Cardiac muscle cell (in vitro differentiated cells and primary cell): ENCODE results near the gene FBRSL1. TPM values are rescaled to one million over a fixed set of nuclear protein-coding genes. Genes with fewer than 3 reads are reported as not detected.

Experiments
- DNase-seq, 2 donors: peaks; one replicate each; pipeline versions ENCODE4 v3.0.0 to v3.0.0-alpha.2; 2010 to 2017; ENCODE audit warnings: low read depth in 1 of 2, low spot score in 1 of 2
- H3K27ac ChIP-seq: fragments of 200-600 bp; sonication (generic); 2 replicates; pipeline ENCODE4 v1.5.1; 2016
- H3K27me3 ChIP-seq: fragments of 200-600 bp; sonication (generic); 2 replicates; pipeline ENCODE4 v1.6.0; 2016; ENCODE audit warnings: control low read depth
- H3K36me3 ChIP-seq: fragments of 200-600 bp; sonication (generic); 2 replicates; pipeline ENCODE4 v1.5.1; 2016; ENCODE audit warnings: control low read depth
- H3K4me1 ChIP-seq: fragments of 200-600 bp; sonication (generic); 2 replicates; pipeline ENCODE4 v1.8.1; 2017; ENCODE audit warnings: low read depth, mild to moderate bottlenecking, mixed run types
- H3K4me3 ChIP-seq: fragments of 200-600 bp; sonication (generic); 2 replicates; pipeline ENCODE4 v1.5.1; 2016; ENCODE audit warnings: mild to moderate bottlenecking
- H3K9me3 ChIP-seq: fragments of 200-600 bp; sonication (generic); 2 replicates; pipeline ENCODE4 v1.5.1; 2017; ENCODE audit warnings: low read depth, mild to moderate bottlenecking, control low read depth
- CTCF ChIP-seq: IDR thresholded peaks from 2 replicates; pipeline ENCODE4 v1.5.1; 2012; ENCODE audit warnings: low read depth, mild to moderate bottlenecking, low read length
- polyA plus RNA-seq: library from polyadenylated mRNA; unstranded; fragments of >200 nt; fragmentation: Nextera tagmentation; extraction: Ambion mirVana; gene quantifications from 2 replicates; pipeline ENCODE4 v1.2.1, GENCODE V29; 2016
- total RNA-seq: library from RNA; depleted of rRNA; stranded (reverse); fragments of >200 nt; gene quantifications from 2 replicates; pipeline ENCODE4 v1.2.3, GENCODE V29; 2016

Gene FBRSL1
- total and polyA plus RNA-seq, 2 experiments from 2014 or later, result 37.3 to 45.0 TPM

GRCh38 chr12:132521200-132521580 lies 31.2 kb downstream of the FBRSL1 start:
- no peak overlapping the region for H3K4me3 ChIP-seq
- H3K27ac ChIP-seq, result no peak overlapping the region
- H3K36me3 ChIP-seq, result no peaks in the 10 kb centered on the region
- H3K27me3 ChIP-seq, result no peaks in the 10 kb centered on the region
- no peak for TF ChIP-seq CTCF
- no peaks in the 10 kb centered on the region for H3K9me3 ChIP-seq
- no peak for DNase-seq
- H3K4me1 ChIP-seq, result no peaks in the 10 kb centered on the region

DNA sequence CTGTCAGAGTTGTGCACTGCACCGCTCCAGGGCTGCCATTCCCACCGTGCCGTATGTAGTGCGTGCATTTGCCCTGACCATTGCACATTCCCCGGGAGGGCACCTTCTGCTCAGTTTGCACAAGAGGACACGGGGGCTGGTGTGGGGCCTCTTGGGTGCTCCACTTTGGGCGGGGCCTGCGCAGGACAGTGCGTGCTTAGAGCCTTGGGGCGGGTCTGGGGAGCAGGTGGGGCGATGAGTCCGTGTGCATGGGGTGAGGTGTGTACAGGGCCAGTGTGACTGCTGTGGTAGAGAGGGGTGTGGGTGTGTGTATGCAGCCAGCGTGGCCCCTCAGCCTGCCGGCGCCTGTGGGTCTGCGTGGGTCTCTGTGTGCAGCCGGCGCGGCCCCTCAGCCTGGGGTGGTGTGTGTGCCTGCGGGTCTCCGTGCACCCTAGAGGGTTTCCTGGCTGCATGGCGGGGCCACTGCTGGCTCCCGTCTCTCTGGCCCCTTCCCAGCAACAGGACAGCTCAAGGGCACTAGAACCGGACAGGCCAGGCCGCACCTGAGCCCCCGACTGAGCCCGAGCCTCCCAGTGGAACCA lies 31.9 kb downstream of the FBRSL1 start:
- DNase-seq, result no peak
- Histone ChIP-seq H3K9me3 (no peaks in the 10 kb centered on the region), H3K27me3 (no peaks in the 10 kb centered on the region), H3K36me3 (no peaks in the 10 kb centered on the region), H3K4me1 (no peaks in the 10 kb centered on the region), H3K27ac (no peak overlapping the region), H3K4me3 (no peak overlapping the region)
- no peak for TF ChIP-seq CTCF

- no peaks in the 10 kb centered on the region for H3K36me3 ChIP-seq
- no peak for DNase-seq
- no peak for TF ChIP-seq CTCF
Observed at GRCh38 chr12:132522592-132523380, 32.8 kb downstream of the FBRSL1 start.

GRCh38 chr12:132523576-132524331 lies 33.8 kb downstream of the FBRSL1 start:
- peak; percentile 79 for TF ChIP-seq CTCF
- Histone ChIP-seq H3K36me3 (no peaks in the 10 kb centered on the region), H3K9me3 (no peaks in the 10 kb centered on the region), H3K4me3 (no peak overlapping the region), H3K4me1 (no peaks in the 10 kb centered on the region), H3K27me3 (no peaks in the 10 kb centered on the region), H3K27ac (no peak overlapping the region)
- peak; percentile 51 to 72 for DNase-seq

More at GRCh38 chr12:132522592-132523380, 32.8 kb downstream of the FBRSL1 start:
- H3K4me3 ChIP-seq, result no peak overlapping the region
- H3K27ac ChIP-seq, result no peak overlapping the region
- H3K27me3 ChIP-seq, result no peaks in the 10 kb centered on the region
- H3K4me1 ChIP-seq, result no peaks in the 10 kb centered on the region
- H3K9me3 ChIP-seq, result no peaks in the 10 kb centered on the region

GRCh38 chr12:132524405-132524804 lies 34.5 kb downstream of the FBRSL1 start:
- H3K4me3 ChIP-seq, result no peak overlapping the region
- H3K4me1 ChIP-seq, result no peaks in the 10 kb centered on the region
- H3K27ac ChIP-seq, result no peak overlapping the region

More at GRCh38 chr12:132524405-132524804, 34.5 kb downstream of the FBRSL1 start:
- no peak for DNase-seq
- no peaks in the 10 kb centered on the region for H3K9me3 ChIP-seq
- no peaks in the 10 kb centered on the region for H3K36me3 ChIP-seq
- no peak for TF ChIP-seq CTCF
- H3K27me3 ChIP-seq, result no peaks in the 10 kb centered on the region
